Stimulated activated naive CD4-positive, alpha-beta T cell (primary cell): Measurements from ENCODE around the gene CUL2.
"Not testable (repeated sequence)": the region's sequence is repeated elsewhere in the genome, so short reads cannot be mapped to it uniquely, and the experiment has no call there.

ENCODE experiments used
- DNase-seq, 6 experiments: peaks; one replicate each; lab custom pipeline; 2025; lab: John Stamatoyannopoulos, UW

CUL2 gene

GRCh38 chr10:34979938-34980337, 110.2 kb downstream of the CUL2 start:
- no peak for DNase-seq

- DNase-seq = no peak
Measured at GRCh38 chr10:34978080-34978479, 112.1 kb downstream of the CUL2 start.

GRCh38 chr10:34976380-34976910, 113.7 kb downstream of the CUL2 start:
- not testable (repeated sequence) for DNase-seq

- not testable (repeated sequence) for DNase-seq
Measured at GRCh38 chr10:34974364-34975065, 115.6 kb downstream of the CUL2 start.

GRCh38 chr10:34973757-34974156, 116.4 kb downstream of the CUL2 start:
- DNase-seq = not testable (repeated sequence)

- DNase-seq = not testable (repeated sequence)
Measured at GRCh38 chr10:34973121-34973520, 117.0 kb downstream of the CUL2 start.

GRCh38 chr10:34972591-34972990, 117.5 kb downstream of the CUL2 start:
- not testable (repeated sequence) for DNase-seq

GRCh38 chr10:34971606-34972334, 118.4 kb downstream of the CUL2 start:
- not testable (repeated sequence) for DNase-seq

- no peak for DNase-seq
Measured at GRCh38 chr10:34969171-34969570, 121.0 kb downstream of the CUL2 start.

GRCh38 chr10:34967335-34967880, 122.7 kb downstream of the CUL2 start:
- DNase-seq = no peak

- no peak for DNase-seq
Measured at GRCh38 chr10:34966451-34966850, 123.7 kb downstream of the CUL2 start.

GRCh38 chr10:34966040-34966439, 124.1 kb downstream of the CUL2 start:
- DNase-seq = no peak

- DNase-seq = no peak
Measured at GRCh38 chr10:34964166-34964800, 125.9 kb downstream of the CUL2 start.

GRCh38 chr10:34962866-34963265, 127.3 kb downstream of the CUL2 start:
- DNase-seq = no peak

- no peak for DNase-seq
Measured at GRCh38 chr10:34960983-34961382, 129.2 kb downstream of the CUL2 start.

GRCh38 chr10:34959786-34960185, 130.4 kb downstream of the CUL2 start:
- DNase-seq = no peak

GRCh38 chr10:34959321-34959720, 130.8 kb downstream of the CUL2 start:
- no peak for DNase-seq
